RWPE1 (cell line): ENCODE measurements around the gene ZYX.

Experiments
- CTCF ChIA-PET: fragments of 350-600 bp; sonication (Branson Sonifier 250); formaldehyde crosslinking; extraction: SDS; loops from one replicate; lab custom pipeline; 2021; lab: Yijun Ruan, JAX
- POLR2A ChIA-PET: fragments of 400-600 bp; formaldehyde crosslinking; extraction: SDS; loops from one replicate; lab custom pipeline; 2020; ENCODE audit warnings: antibody characterized with exemption; ENCODE audit not compliant: low non-redundant PET; lab: Yijun Ruan, JAX
- DNase-seq: peaks from one replicate; pipeline ENCODE4 v3.0.0; 2012; ENCODE audit warnings: low spot score
- H3K27ac ChIP-seq: fragments of 450-650 bp; 2 replicates; pipeline ENCODE4 v1.5.1; 2017
- TF ChIP-seq, protein P1 (sequence below): fragments of 450-650 bp; conservative IDR thresholded peaks from 2 replicates; pipeline ENCODE4 v1.5.1; 2017; ENCODE audit warnings: low read depth, mild to moderate bottlenecking

The ZYX gene

DNA sequence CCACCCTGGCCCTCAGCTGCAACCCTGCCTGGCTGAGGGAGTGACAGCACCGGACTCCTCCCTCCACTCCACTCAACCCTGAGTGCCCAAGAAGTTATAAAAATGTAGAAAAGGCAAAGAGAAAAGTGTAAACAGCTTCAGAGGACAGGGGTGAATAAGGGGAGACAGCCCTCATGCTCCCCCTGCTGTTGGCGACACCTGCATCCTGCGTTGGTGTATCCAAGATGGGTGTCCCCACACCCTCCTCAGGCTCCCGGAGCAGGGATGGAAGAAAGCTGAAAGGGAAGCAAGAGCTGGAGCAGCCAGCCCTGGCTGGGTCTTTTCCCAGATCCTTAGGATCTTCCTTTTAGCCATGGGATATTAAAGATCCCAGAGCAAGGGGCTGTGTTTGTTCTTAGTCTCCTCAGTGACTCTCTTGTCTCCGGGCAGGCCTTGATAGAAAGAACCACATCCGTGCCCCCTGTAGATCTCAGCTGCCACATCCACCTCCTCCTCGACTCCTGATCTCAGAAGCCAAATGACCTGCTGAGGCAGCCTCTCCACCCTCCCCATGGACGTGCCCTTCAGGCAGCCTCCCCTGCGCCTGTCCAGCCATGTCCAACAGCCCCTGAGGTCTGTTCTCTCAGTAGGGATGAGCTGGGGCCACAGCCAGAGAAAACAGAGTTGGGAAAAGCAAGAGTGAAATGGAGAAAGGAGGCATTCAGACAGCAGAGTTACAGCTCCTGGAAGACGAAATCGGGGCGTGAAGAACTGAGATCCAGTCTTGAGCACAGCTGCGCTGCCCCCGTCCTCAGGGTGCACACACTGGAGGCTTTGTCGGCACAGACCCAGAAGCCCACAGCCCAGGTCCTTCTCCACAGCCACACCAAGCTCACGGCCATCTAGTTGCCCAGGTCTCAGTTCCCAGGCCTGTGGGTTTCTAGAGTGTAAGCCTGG lies 25.4 kb upstream of the ZYX start:
- TF ChIP-seq, protein P1, sequence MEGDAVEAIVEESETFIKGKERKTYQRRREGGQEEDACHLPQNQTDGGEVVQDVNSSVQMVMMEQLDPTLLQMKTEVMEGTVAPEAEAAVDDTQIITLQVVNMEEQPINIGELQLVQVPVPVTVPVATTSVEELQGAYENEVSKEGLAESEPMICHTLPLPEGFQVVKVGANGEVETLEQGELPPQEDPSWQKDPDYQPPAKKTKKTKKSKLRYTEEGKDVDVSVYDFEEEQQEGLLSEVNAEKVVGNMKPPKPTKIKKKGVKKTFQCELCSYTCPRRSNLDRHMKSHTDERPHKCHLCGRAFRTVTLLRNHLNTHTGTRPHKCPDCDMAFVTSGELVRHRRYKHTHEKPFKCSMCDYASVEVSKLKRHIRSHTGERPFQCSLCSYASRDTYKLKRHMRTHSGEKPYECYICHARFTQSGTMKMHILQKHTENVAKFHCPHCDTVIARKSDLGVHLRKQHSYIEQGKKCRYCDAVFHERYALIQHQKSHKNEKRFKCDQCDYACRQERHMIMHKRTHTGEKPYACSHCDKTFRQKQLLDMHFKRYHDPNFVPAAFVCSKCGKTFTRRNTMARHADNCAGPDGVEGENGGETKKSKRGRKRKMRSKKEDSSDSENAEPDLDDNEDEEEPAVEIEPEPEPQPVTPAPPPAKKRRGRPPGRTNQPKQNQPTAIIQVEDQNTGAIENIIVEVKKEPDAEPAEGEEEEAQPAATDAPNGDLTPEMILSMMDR: no peak
- POLR2A ChIA-PET: no interaction called here
- no peak for DNase-seq
- CTCF ChIA-PET: interaction anchor here (0.5 kb wide), 1 partner anchor 21 kb away, joined by 3 read pairs; no protein-coding TSS in a partner anchor
- H3K27ac ChIP-seq: no peak overlapping the region

DNA sequence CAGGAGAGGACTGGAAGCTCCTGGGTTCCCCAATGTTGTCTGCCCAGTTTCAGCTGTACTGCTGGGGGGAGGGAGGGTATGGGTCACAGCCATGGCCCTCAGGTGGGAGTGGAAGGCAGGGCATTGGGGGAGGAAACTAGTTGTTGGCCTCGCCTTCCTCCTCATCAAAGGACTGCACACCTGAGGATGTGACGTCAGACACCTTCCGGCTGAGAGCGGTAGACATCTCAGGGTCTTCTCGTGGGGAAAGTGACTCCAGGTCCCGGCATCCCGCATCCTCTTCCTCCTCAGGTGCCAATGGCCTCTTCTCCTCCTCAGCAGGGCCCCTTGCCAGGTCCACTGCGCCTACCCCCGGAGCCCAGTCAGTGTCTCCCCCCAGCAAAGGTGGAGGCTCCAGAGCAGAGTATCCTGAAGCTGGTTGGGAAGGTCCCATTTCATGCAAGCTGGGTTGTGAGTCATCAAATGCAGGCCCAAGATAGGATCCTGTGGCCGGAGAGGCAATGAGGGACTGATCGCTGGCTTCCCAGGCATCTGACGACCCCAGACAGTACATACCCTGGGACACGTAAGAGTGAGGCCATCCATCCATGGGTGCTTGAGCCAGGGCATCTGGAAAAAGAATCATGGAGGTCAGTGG lies 24.6 kb upstream of the ZYX start:
- TF ChIP-seq, protein P1: no peak
- no peak for DNase-seq
- POLR2A ChIA-PET: no interaction called here
- H3K27ac ChIP-seq: no peak overlapping the region
- CTCF ChIA-PET: interaction anchor here (0.5 kb wide), 1 partner anchor 20 kb away, joined by 3 read pairs; no protein-coding TSS in a partner anchor

DNA sequence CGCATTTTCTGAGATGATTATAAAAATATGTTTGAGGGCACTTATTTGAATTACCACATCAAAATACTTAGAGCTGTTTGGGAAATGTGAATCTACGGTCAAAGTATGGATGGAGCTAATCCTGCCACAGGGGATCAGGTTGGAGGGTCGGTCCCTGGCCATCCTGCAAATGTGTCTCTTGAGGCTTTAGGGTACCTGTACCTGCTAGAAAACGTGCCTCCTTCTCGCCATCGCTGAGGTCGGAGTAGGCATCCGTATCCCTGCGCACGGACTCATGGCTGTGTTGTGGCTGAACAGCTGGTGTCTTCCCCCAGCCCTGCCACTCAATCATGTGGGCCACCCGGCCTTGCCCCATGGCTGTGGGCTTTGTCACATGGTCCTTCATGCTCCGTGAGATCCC lies 22.5 kb upstream of the ZYX start:
- TF ChIP-seq, protein P1: no peak
- ChIA-PET CTCF (no interaction called here), POLR2A (no interaction called here)
- DNase-seq: no peak
- no peak overlapping the region for H3K27ac ChIP-seq

DNA sequence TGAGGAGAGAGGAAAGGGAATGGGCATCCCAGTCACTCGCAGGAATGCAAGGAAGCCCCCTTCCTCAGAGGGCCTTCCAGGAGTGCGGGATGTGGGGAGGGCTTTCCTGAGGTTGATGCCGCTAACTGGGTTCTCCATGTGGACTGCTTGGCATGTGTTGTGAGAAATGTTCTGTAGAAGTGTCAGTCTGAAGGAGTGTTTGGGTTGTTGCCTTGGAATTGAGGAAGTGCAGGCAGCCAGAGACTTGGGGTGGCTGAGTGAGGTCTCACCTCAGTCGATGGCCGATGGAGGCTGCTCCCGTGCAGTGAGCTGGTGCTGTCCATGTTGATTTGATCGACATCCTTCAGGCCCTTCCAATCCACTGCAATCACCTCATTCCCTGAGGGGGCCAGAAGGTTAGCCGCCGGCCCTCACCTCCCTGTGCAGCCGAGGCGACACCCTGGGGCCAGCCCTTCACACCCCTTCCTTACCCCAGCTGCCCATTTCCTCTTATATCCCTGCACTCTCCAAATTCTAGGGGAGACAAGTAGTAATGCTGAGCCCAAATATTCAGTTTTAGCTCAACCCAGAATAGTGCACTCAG lies 21.3 kb upstream of the ZYX start:
- CTCF ChIA-PET: no interaction called here
- TF ChIP-seq, protein P1: no peak
- POLR2A ChIA-PET: no interaction called here
- DNase-seq: no peak
- H3K27ac ChIP-seq: no peak overlapping the region

DNA sequence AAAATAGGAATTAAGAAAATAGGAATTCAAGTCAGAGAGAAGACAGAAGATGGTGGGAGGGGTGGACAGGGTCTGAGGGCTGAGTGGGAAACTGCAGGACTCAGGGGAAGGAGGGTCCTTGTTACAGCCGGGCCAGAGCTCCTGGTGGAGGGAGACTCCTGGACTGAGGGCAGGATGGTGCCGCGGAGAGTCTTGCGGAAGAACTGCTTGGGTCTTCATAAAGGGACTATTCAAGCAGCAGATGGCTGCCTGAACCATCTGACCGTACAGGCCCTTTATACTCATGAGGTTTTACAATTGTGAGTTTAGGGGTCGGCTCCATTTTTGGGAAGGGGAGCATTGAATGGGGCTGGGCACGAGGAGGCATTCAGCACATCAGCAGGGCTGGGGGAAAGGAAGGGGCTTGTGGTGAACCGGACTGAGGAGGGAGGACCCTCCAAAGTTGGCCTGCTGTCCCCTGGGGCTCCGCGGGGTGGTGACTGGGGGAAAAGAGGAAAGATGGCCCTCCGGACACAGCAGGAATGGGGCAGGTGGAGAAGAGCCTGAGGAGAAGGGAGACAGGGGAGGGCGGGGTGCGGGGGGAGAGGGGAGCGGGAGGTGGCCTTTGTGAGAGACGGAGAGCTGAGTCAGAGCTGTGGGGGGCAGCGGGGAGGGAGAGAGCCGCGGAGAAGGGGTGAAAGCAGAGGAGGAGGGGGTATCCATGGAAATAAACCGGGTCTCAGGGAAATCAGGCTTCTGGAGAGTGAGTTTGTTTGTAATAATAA lies 20.2 kb upstream of the ZYX start:
- ChIA-PET CTCF (no interaction called here), POLR2A (no interaction called here)
- TF ChIP-seq, protein P1: no peak
- no peak overlapping the region for H3K27ac ChIP-seq
- no peak for DNase-seq

DNA sequence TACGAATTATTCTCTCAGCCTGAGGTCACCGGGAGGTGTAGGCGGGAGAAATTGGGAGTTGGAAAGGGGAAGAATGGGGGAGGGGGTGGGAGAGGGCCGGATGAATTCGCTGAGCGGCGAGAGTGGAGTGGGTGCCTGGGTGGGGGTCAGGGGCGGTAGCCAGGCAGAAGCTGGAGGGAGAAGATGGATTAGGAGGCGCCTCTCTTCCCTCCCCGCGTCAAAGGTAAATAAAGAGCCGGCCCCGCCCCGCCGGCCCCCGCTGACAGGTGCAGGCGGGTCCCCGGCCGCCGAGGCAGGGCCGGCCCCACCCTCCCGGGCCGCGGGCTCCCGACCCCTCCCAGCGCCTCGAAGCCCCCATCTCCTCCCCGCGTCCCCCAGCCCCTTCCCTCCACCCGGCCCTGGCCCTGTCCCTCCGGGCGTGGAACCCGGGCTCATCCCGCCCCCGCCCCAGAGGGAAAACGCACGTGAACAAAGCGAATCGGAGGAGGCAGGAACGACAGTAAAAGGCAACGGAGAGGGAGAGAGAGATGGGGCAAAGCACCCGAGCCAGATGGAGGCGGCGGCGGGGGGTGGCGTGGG lies 19.5 kb upstream of the ZYX start:
- no peak for DNase-seq
- TF ChIP-seq, protein P1: no peak
- CTCF ChIA-PET: no interaction called here
- POLR2A ChIA-PET: no interaction called here
- H3K27ac ChIP-seq: no peak overlapping the region
